H1 (cell line): ENCODE data around the gene TEKT5. TPM values are rescaled to one million over a fixed set of nuclear protein-coding genes. Genes with fewer than 3 reads are reported as not detected.

ENCODE experiments used
- CTCF ChIA-PET: fragments of 300-600 bp; sonication (Branson Sonifier 250); formaldehyde crosslinking; loops from one replicate; lab custom pipeline; 2021; ENCODE audit not compliant: partially characterized antibody; lab: Charles Lee
- POLR2A ChIA-PET: fragments of 300-600 bp; sonication (Branson Sonifier 250); formaldehyde crosslinking; loops from one replicate; lab custom pipeline; 2021; ENCODE audit warnings: inconsistent platforms; ENCODE audit not compliant: partially characterized antibody; lab: Charles Lee
- DNase-seq, 2 experiments: peaks; one replicate each; pipeline versions ENCODE4 v3.0.0 to v3.0.0-alpha.2; 2010 to 2022; ENCODE audit warnings: low spot score in 2 of 2, low read depth in 1 of 2, mixed read lengths in 1 of 2
- FAIRE-seq: peaks from 2 replicates; lab custom pipeline; 2011; peaks lifted over from hg19 to GRCh38; lab: Jason Lieb, UNC
- H2AFZ ChIP-seq: 2 replicates; pipeline ENCODE4 v1.8.1; 2012; ENCODE audit warnings: low read length, inconsistent platforms
- H2AK5ac ChIP-seq: 2 replicates; pipeline ENCODE4 v1.6.1; 2013; ENCODE audit warnings: low read depth, low read length
- H2BK120ac ChIP-seq: replicated peaks from 2 replicates; pipeline ENCODE3; 2013; ENCODE audit warnings: low read depth, low read length, inconsistent platforms
- H2BK12ac ChIP-seq: 2 replicates; pipeline ENCODE4 v1.6.1; 2013; ENCODE audit warnings: low read depth, low read length
- H2BK15ac ChIP-seq: 2 replicates; pipeline ENCODE4 v1.6.1; 2013; ENCODE audit warnings: low read length
- H2BK20ac ChIP-seq: 2 replicates; pipeline ENCODE4 v1.6.1; 2013; ENCODE audit warnings: low read length
- H2BK5ac ChIP-seq: 2 replicates; pipeline ENCODE4 v1.6.1; 2013; ENCODE audit warnings: low read depth, low read length
- H3K14ac ChIP-seq: 2 replicates; pipeline ENCODE4 v1.6.1; 2013; ENCODE audit warnings: inconsistent platforms; ENCODE audit not compliant: insufficient read length
- H3K18ac ChIP-seq: 2 replicates; pipeline ENCODE4 v1.6.1; 2013; ENCODE audit warnings: low read length; ENCODE audit errors: extremely low read depth
- H3K23ac ChIP-seq: 2 replicates; pipeline ENCODE4 v1.6.1; 2013; ENCODE audit warnings: inconsistent platforms; ENCODE audit not compliant: insufficient read length
- H3K23me2 ChIP-seq: 2 replicates; pipeline ENCODE4 v1.6.1; 2013; ENCODE audit warnings: low read depth, low read length
- H3K27ac ChIP-seq: 2 replicates; pipeline ENCODE4 v1.6.1; 2011; ENCODE audit warnings: low read depth, low read length, inconsistent platforms
- H3K27me3 ChIP-seq, 4 experiments: replicated peaks in 1 of 4; 1 replicate in 1 of 4; 2 replicates in 3 of 4; pipeline versions ENCODE4 v1.6.1 to v1.8.1; 2011 to 2013; ENCODE audit warnings: low read length in 3 of 4, mild to moderate bottlenecking in 3 of 4, inconsistent platforms in 2 of 4, mixed read lengths in 2 of 4, moderate library complexity in 1 of 4; ENCODE audit not compliant: control insufficient read depth in 3 of 4, insufficient read depth in 3 of 4; ENCODE audit errors: extremely low read depth in 1 of 4
- H3K36me3 ChIP-seq, 4 experiments: 2 replicates each; pipeline versions ENCODE4 v1.6.1 to v1.8.1; 2011 to 2013; ENCODE audit warnings: mild to moderate bottlenecking in 4 of 4, low read length in 3 of 4, moderate library complexity in 2 of 4, control low read depth in 1 of 4, inconsistent platforms in 1 of 4; ENCODE audit not compliant: insufficient read depth in 4 of 4, control insufficient read depth in 2 of 4
- H3K4ac ChIP-seq: replicated peaks from 2 replicates; pipeline ENCODE3; 2013; ENCODE audit warnings: low read length, low read depth, mixed read lengths, inconsistent platforms; ENCODE audit not compliant: insufficient read length
- H3K4me1 ChIP-seq, 4 experiments: replicated peaks in 1 of 4; 1 replicate in 1 of 4; 2 replicates in 3 of 4; pipeline versions ENCODE4 v1.6.1 to v1.8.1; 2011 to 2013; ENCODE audit warnings: low read length in 3 of 4, inconsistent platforms in 2 of 4, mixed read lengths in 1 of 4; ENCODE audit not compliant: insufficient read depth in 4 of 4, control insufficient read depth in 3 of 4
- H3K4me2 ChIP-seq, 2 experiments: 2 replicates each; pipeline versions ENCODE4 v1.6.1 to v1.8.1; 2011 to 2013; ENCODE audit warnings: low read depth in 2 of 2, low read length in 2 of 2, control low read depth in 1 of 2, inconsistent platforms in 1 of 2, mild to moderate bottlenecking in 1 of 2; ENCODE audit not compliant: insufficient read depth in 1 of 2
- H3K4me3 ChIP-seq, 4 experiments: fragments of 200-600, 300-600 bp in 1 of 4; sonication (generic), shearing (Covaris generic), sonication (Bioruptor Twin) in 1 of 4; 2 replicates each; pipeline versions ENCODE4 v1.5.1 to v1.8.1; 2011 to 2016; ENCODE audit warnings: low read length in 4 of 4, low read depth in 3 of 4, control low read depth in 2 of 4, inconsistent platforms in 2 of 4, mild to moderate bottlenecking in 2 of 4, mixed read lengths in 1 of 4, moderate library complexity in 1 of 4; ENCODE audit not compliant: insufficient read depth in 2 of 4; ENCODE audit errors: extremely low read depth in 1 of 4
- H3K56ac ChIP-seq: replicated peaks from 2 replicates; pipeline ENCODE3; 2013; ENCODE audit warnings: low read depth, mild to moderate bottlenecking, mixed read lengths, low read length, inconsistent platforms; ENCODE audit not compliant: insufficient read length
- H3K79me1 ChIP-seq: 2 replicates; pipeline ENCODE4 v1.6.1; 2013; ENCODE audit warnings: low read depth, low read length, control low read depth
- H3K79me2 ChIP-seq, 2 experiments: 2 replicates each; pipeline versions ENCODE4 v1.6.1 to v1.8.1; 2012 to 2013; ENCODE audit warnings: low read length in 2 of 2, mild to moderate bottlenecking in 2 of 2, inconsistent platforms in 1 of 2; ENCODE audit not compliant: insufficient read depth in 2 of 2, control insufficient read depth in 1 of 2
- H3K9ac ChIP-seq, 4 experiments: replicated peaks in 1 of 4; 1 replicate in 1 of 4; 2 replicates in 3 of 4; pipeline versions ENCODE4 v1.6.1 to v1.8.1; 2011 to 2013; ENCODE audit warnings: low read depth in 3 of 4, low read length in 3 of 4, control low read depth in 2 of 4, mild to moderate bottlenecking in 2 of 4, moderate library complexity in 2 of 4, inconsistent platforms in 1 of 4; ENCODE audit errors: extremely low read depth in 1 of 4
- H3K9me3 ChIP-seq, 2 experiments: 2 replicates each; pipeline versions ENCODE4 v1.6.1 to v1.8.1; 2012 to 2013; ENCODE audit warnings: mild to moderate bottlenecking in 2 of 2, moderate library complexity in 2 of 2, control low read depth in 1 of 2, inconsistent platforms in 1 of 2, low read depth in 1 of 2, low read length in 1 of 2, mixed read lengths in 1 of 2; ENCODE audit not compliant: insufficient read depth in 2 of 2
- H4K20me1 ChIP-seq, 2 experiments: replicated peaks in 1 of 2; 2 replicates each; pipeline versions ENCODE3 to v1.8.1; 2011 to 2013; ENCODE audit warnings: inconsistent platforms in 2 of 2, low read length in 2 of 2, mild to moderate bottlenecking in 1 of 2; ENCODE audit not compliant: insufficient read depth in 2 of 2, control insufficient read depth in 1 of 2
- H4K5ac ChIP-seq: 2 replicates; pipeline ENCODE4 v1.6.1; 2013; ENCODE audit warnings: low read length, low read depth, mixed read lengths, inconsistent platforms; ENCODE audit not compliant: insufficient read length
- H4K8ac ChIP-seq: 2 replicates; pipeline ENCODE4 v1.8.0; 2013; ENCODE audit warnings: mild to moderate bottlenecking, moderate library complexity, low read length, inconsistent platforms; ENCODE audit not compliant: insufficient read depth; ENCODE audit errors: extremely low read depth
- H4K91ac ChIP-seq: replicated peaks from 2 replicates; pipeline ENCODE3; 2013; ENCODE audit warnings: low read length, mixed read lengths, inconsistent platforms; ENCODE audit not compliant: insufficient read length
- ATF2 ChIP-seq: IDR thresholded peaks from 2 replicates; pipeline ENCODE4 v1.6.1; 2012; ENCODE audit warnings: low read length, inconsistent platforms
- CHD1 ChIP-seq: IDR thresholded peaks from 2 replicates; pipeline ENCODE4 v1.6.1; 2012; ENCODE audit warnings: low read depth, low read length, improper control_type of control experiment
- CHD2 ChIP-seq: IDR thresholded peaks from 2 replicates; pipeline ENCODE4 v1.6.1; 2012; ENCODE audit warnings: low read length, improper control_type of control experiment
- EP300 ChIP-seq, 2 experiments: IDR thresholded peaks; 1 replicate in 1 of 2; 2 replicates in 1 of 2; pipeline ENCODE4 v1.6.1; 2011 to 2012; ENCODE audit warnings: low read depth in 2 of 2, low read length in 2 of 2, mild to moderate bottlenecking in 2 of 2, borderline replicate concordance in 1 of 2, inconsistent platforms in 1 of 2, moderate library complexity in 1 of 2
- HDAC6 ChIP-seq: IDR thresholded peaks from one replicate; pipeline ENCODE4 v1.7.1; 2012; ENCODE audit warnings: low read depth, mild to moderate bottlenecking, inconsistent platforms, low read length, moderate library complexity
- POLR2AphosphoS5 ChIP-seq: IDR thresholded peaks from 2 replicates; pipeline ENCODE4 v1.6.1; 2011; ENCODE audit warnings: low read depth, low read length
- RBBP5 ChIP-seq: IDR thresholded peaks from 2 replicates; pipeline ENCODE4 v1.7.1; 2012; ENCODE audit warnings: low read depth, mild to moderate bottlenecking, inconsistent platforms, low read length, moderate library complexity, borderline replicate concordance
- RNF2 ChIP-seq: fragments of 200-900, 300-1000 bp; sonication (generic); IDR thresholded peaks from 2 replicates; pipeline ENCODE4 v1.7.1; 2016; ENCODE audit warnings: borderline replicate concordance, low read depth, mild to moderate bottlenecking, antibody characterized with exemption, low read length; ENCODE audit not compliant: poor library complexity, severe bottlenecking; ENCODE audit errors: missing control alignments
- RXRA ChIP-seq: IDR thresholded peaks from 2 replicates; pipeline ENCODE4 v1.6.1; 2011; ENCODE audit warnings: low read depth, mild to moderate bottlenecking, low read length, moderate library complexity; ENCODE audit not compliant: insufficient read depth
- SIRT6 ChIP-seq: IDR thresholded peaks from one replicate; pipeline ENCODE4 v1.7.1; 2012; ENCODE audit warnings: low read length, inconsistent platforms
- TAF1 ChIP-seq: IDR thresholded peaks from 2 replicates; pipeline ENCODE4 v1.6.1; 2011; ENCODE audit warnings: mild to moderate bottlenecking, low read depth, low read length
- TEAD4 ChIP-seq: IDR thresholded peaks from 2 replicates; pipeline ENCODE4 v1.6.1; 2012; ENCODE audit warnings: low read depth, low read length, inconsistent platforms, mixed read lengths
- WGBS, 2 experiments: shearing (Covaris generic) in 1 of 2; methylation state at CpG; one replicate each; pipeline versions ENCODE4 v1.1.6 to v1.1.7; 2013 to 2015; ENCODE audit warnings: low lambda C conversion rate in 2 of 2, mixed read lengths in 2 of 2, inconsistent platforms in 1 of 2, low coverage in 1 of 2, missing lambda C conversion rate in 1 of 2; ENCODE audit not compliant: insufficient replicate concordance in 2 of 2, insufficient coverage in 1 of 2, insufficient read length in 1 of 2; ENCODE audit errors: extremely low coverage in 1 of 2, missing lambda C conversion rate in 1 of 2; 5-methylcytosine and 5-hydroxymethylcytosine counted together
- polyA plus RNA-seq, 7 experiments: library from polyadenylated mRNA; depleted of rRNA in 3 of 7; stranded (reverse) in 5 of 7; unstranded in 2 of 7; fragments of >200 nt in 5 of 7; fragments of 200-250 nt in 2 of 7; gene quantifications; 1 replicate in 5 of 7; 2 replicates in 1 of 7; 4 replicates in 1 of 7; pipeline versions ENCODE4 v1.2.1 to v1.2.3, GENCODE V29; 2011 to 2013; ENCODE audit warnings: missing spikeins in 2 of 7, mixed read lengths in 2 of 7
- total RNA-seq: library from RNA; stranded (reverse); fragmentation: NEBNext Ultra II Directional; extraction: Animal tissue kit (Norgen Biotek cat#: 25700); gene quantifications from 2 replicates; pipeline ENCODE4 v1.2.1, GENCODE V29; 2021

Gene TEKT5
- total and polyA plus RNA-seq, 2 of the 8 experiments (the other 6 are each of a cell fraction or from before 2014, with no cell fraction given) = 0.95 TPM; not detected in 1

- H3K4me1 ChIP-seq = peaks cover 0 to 7% (median 3%) of the 10 kb centered on the region in 4 experiments; a peak in 5 of 7 replicates
- no peak overlapping the region for H3K9ac ChIP-seq
- no peak overlapping the region for H2AK5ac ChIP-seq
- no peak overlapping the region for H3K4me3 ChIP-seq
- no peak overlapping the region for H2BK12ac ChIP-seq
- H3K9me3 ChIP-seq = no peaks in the 10 kb centered on the region
- no peak overlapping the region for H2BK15ac ChIP-seq
- no peaks in the 10 kb centered on the region; a peak in 1 of 8 replicates for H3K36me3 ChIP-seq
- H3K27me3 ChIP-seq = no peaks in the 10 kb centered on the region
- no peak overlapping the region for H3K14ac ChIP-seq
- POLR2A ChIA-PET = no interaction called here
- 81% methylated on average over 3 of the region's 3 CpGs; no CpG with 5 or more reads in 1 of the 2 experiments for WGBS, 2 experiments
- no peak overlapping the region for H3K4ac ChIP-seq
- no peak overlapping the region for H4K5ac ChIP-seq
- CTCF ChIA-PET = interaction anchor here (0.9 to 2.7 kb wide), 4 partner anchors 10 to 131 kb away, joined by 3 to 9 read pairs (median 4); partner anchors contain the start of gene EMP2
- H2AFZ ChIP-seq = no peak overlapping the region
- DNase-seq (no peak), FAIRE-seq (no peak)
- H2BK20ac ChIP-seq = no peak overlapping the region
- no peak overlapping the region for H3K27ac ChIP-seq
- H4K91ac ChIP-seq = no peak overlapping the region
- H3K56ac ChIP-seq = no peak overlapping the region
- H4K8ac ChIP-seq = no peak overlapping the region
- H2BK120ac ChIP-seq = no peak overlapping the region
- no peak overlapping the region for H3K4me2 ChIP-seq
- no peaks in the 10 kb centered on the region for H3K79me1 ChIP-seq
- H2BK5ac ChIP-seq = no peak overlapping the region
- no peak overlapping the region for H3K23ac ChIP-seq
- no peak overlapping the region for H3K18ac ChIP-seq
- no peaks in the 10 kb centered on the region for H3K23me2 ChIP-seq
- H4K20me1 ChIP-seq = no peaks in the 10 kb centered on the region
- H3K79me2 ChIP-seq = no peaks in the 10 kb centered on the region
- no peak for TF ChIP-seq POLR2AphosphoS5
- TF ChIP-seq RNF2 = no peak
- no peak for TF ChIP-seq RBBP5
- no peak for TF ChIP-seq ATF2
- no peak for TF ChIP-seq HDAC6
- TF ChIP-seq EP300 (IDR thresholded peaks at IDR 0.05; ENCODE audit: borderline replicate concordance in 1 of 2, low read depth in 2 of 2, low read length in 2 of 2) = no peak
- no peak for TF ChIP-seq TEAD4
- no peak for TF ChIP-seq TAF1
- TF ChIP-seq RXRA = no peak
- no peak for TF ChIP-seq SIRT6
- no peak for TF ChIP-seq CHD2
- TF ChIP-seq CHD1 = no peak
Measured at GRCh38 chr16:10607157-10607556, 87.6 kb downstream of the TEKT5 start.
